HG03520 (cell line): ENCODE data around the gene PAQR7.
A peak's percentile ranks its signal among the peaks of the same experiment; 100 is the strongest.

Experiments used
- ATAC-seq: cut with Tn5 transposase; IDR thresholded peaks from one replicate; pipeline ENCODE4 v1.9.1; 2021; ENCODE audit warnings: mild to moderate bottlenecking, moderate library complexity; ENCODE audit not compliant: unreplicated experiment

The PAQR7 gene

GRCh38 chr1:25903986-25904385 is 28.5 kb upstream of the PAQR7 start:
- no peak for ATAC-seq

GRCh38 chr1:25902462-25902861 is 27.0 kb upstream of the PAQR7 start:
- ATAC-seq, result no peak

GRCh38 chr1:25900219-25900618 is 24.7 kb upstream of the PAQR7 start:
- no peak for ATAC-seq

- ATAC-seq, result no peak
Observed at GRCh38 chr1:25899792-25900191, 24.3 kb upstream of the PAQR7 start.

GRCh38 chr1:25898223-25899015 is 22.9 kb upstream of the PAQR7 start:
- ATAC-seq, result no peak

- ATAC-seq, result no peak
Observed at GRCh38 chr1:25897754-25898153, 22.2 kb upstream of the PAQR7 start.

- no peak for ATAC-seq
Observed at GRCh38 chr1:25896266-25896665, 20.8 kb upstream of the PAQR7 start.

GRCh38 chr1:25895365-25895990 is 20.0 kb upstream of the PAQR7 start:
- ATAC-seq, result peak; percentile 86

GRCh38 chr1:25893116-25893515 is 17.6 kb upstream of the PAQR7 start:
- ATAC-seq, result no peak

GRCh38 chr1:25891606-25892005 is 16.1 kb upstream of the PAQR7 start:
- ATAC-seq, result no peak

GRCh38 chr1:25890239-25891034 is 14.9 kb upstream of the PAQR7 start:
- no peak for ATAC-seq

GRCh38 chr1:25889470-25889869 is 14.0 kb upstream of the PAQR7 start:
- ATAC-seq, result no peak

- no peak for ATAC-seq
Observed at GRCh38 chr1:25888426-25888987, 13.0 kb upstream of the PAQR7 start.

- no peak for ATAC-seq
Observed at GRCh38 chr1:25885602-25886001, 10.1 kb upstream of the PAQR7 start.

GRCh38 chr1:25881266-25881665 is 5.8 kb upstream of the PAQR7 start:
- ATAC-seq, result no peak

GRCh38 chr1:25880518-25880917 is 5.0 kb upstream of the PAQR7 start:
- no peak for ATAC-seq

- no peak for ATAC-seq
Observed at GRCh38 chr1:25879675-25880074, 4.2 kb upstream of the PAQR7 start.

GRCh38 chr1:25878690-25879089 is 3.2 kb upstream of the PAQR7 start:
- no peak for ATAC-seq

GRCh38 chr1:25877155-25877554 is 1.6 kb upstream of the PAQR7 start:
- ATAC-seq, result no peak

GRCh38 chr1:25876693-25877077 is 1.2 kb upstream of the PAQR7 start:
- no peak for ATAC-seq

GRCh38 chr1:25875856-25876692 is 566 bp upstream of the PAQR7 start:
- ATAC-seq, result no peak
